CD4-positive, alpha-beta T cell (primary cell): ENCODE measurements around the gene NAGK. TPM values are rescaled to one million over a fixed set of nuclear protein-coding genes. Genes with fewer than 3 reads are reported as not detected.
A peak's percentile ranks its signal among the peaks of the same experiment; 100 is the strongest.
"Not testable (repeated sequence)": the region's sequence is repeated elsewhere in the genome, so short reads cannot be mapped to it uniquely, and the experiment has no call there.

Source experiments
- ATAC-seq: fragments of 200-7000 bp; cut with Tn5 transposase; one replicate; pipeline ENCODE4 v1.10.0; 2022; ENCODE audit warnings: mild to moderate bottlenecking; ENCODE audit not compliant: poor library complexity
- CTCF ChIA-PET: fragments of 350-600 bp; sonication (Branson Sonifier 250); formaldehyde crosslinking; loops from one replicate; lab custom pipeline; 2021; ENCODE audit warnings: antibody characterized with exemption, inconsistent platforms; lab: Charles Lee
- POLR2A ChIA-PET: fragments of 350-600 bp; sonication (Branson Sonifier 250); formaldehyde crosslinking; loops from one replicate; lab custom pipeline; 2021; ENCODE audit warnings: antibody characterized with exemption, inconsistent platforms; lab: Charles Lee
- DNase-seq, 14 experiments: peaks; one replicate each; pipeline ENCODE4 v3.0.0-alpha.2; 2013 to 2020; ENCODE audit warnings: mixed read lengths in 2 of 14
- H3K27ac ChIP-seq, 2 donors: one replicate each; pipeline versions ENCODE4 v1.5.1 to v1.7.0; 2013; ENCODE audit warnings: low read length in 2 of 2, low read depth in 1 of 2, mild to moderate bottlenecking in 1 of 2
- H3K27me3 ChIP-seq, 2 experiments: 1 replicate in 1 of 2; 2 replicates in 1 of 2; pipeline versions ENCODE4 v1.6.1 to v1.7.0; 2013; ENCODE audit warnings: low read length in 2 of 2, control low read depth in 1 of 2, mild to moderate bottlenecking in 1 of 2, moderate library complexity in 1 of 2; ENCODE audit not compliant: insufficient read depth in 2 of 2, control insufficient read depth in 1 of 2
- H3K36me3 ChIP-seq: one replicate; pipeline ENCODE4 v1.6.1; 2013; ENCODE audit warnings: low read length, control low read depth; ENCODE audit not compliant: insufficient read depth
- H3K4me1 ChIP-seq: one replicate; pipeline ENCODE4 v1.6.1; 2013; ENCODE audit warnings: low read length, control low read depth; ENCODE audit not compliant: insufficient read depth
- H3K4me3 ChIP-seq: one replicate; pipeline ENCODE4 v1.5.1; 2013; ENCODE audit warnings: mild to moderate bottlenecking, low read length, moderate library complexity
- H3K9me3 ChIP-seq, 2 experiments: 1 replicate in 1 of 2; 2 replicates in 1 of 2; pipeline versions ENCODE4 v1.6.1 to v1.7.0; 2013; ENCODE audit warnings: low read length in 2 of 2, mild to moderate bottlenecking in 2 of 2, control low read depth in 1 of 2, moderate library complexity in 1 of 2; ENCODE audit not compliant: control insufficient read depth in 1 of 2, insufficient read depth in 1 of 2
- H3K27ac Mint-ChIP-seq: one replicate; pipeline ENCODE4 v1.8.0; 2020; ENCODE audit warnings: mixed read lengths
- H3K27me3 Mint-ChIP-seq: one replicate; pipeline ENCODE4 v1.8.0; 2021; ENCODE audit warnings: mixed read lengths
- H3K36me3 Mint-ChIP-seq: one replicate; pipeline ENCODE4 v1.8.0; 2021; ENCODE audit warnings: low read depth, mixed read lengths
- H3K4me1 Mint-ChIP-seq: one replicate; pipeline ENCODE4 v1.8.0; 2021; ENCODE audit warnings: low read depth, mixed read lengths
- H3K4me3 Mint-ChIP-seq: one replicate; pipeline ENCODE4 v1.8.0; 2020; ENCODE audit warnings: mild to moderate bottlenecking, mixed read lengths
- H3K9me3 Mint-ChIP-seq: one replicate; pipeline ENCODE4 v1.8.0; 2020; ENCODE audit warnings: mixed read lengths
- intact Hi-C, 2 experiments: fragments of 100-400 bp; cut with DNase I in 1 of 2; cut with micrococcal nuclease in 1 of 2; formaldehyde crosslinking; loops; one replicate each; pipeline versions ENCODE4 v1.15.1 to v1.9.0; 2023 to 2025; cut with DNase I, micrococcal nuclease
- total RNA-seq, 174 experiments: library from RNA in 2 of 174; stranded (reverse) in 2 of 174; gene quantifications; one replicate each; pipeline ENCODE4 v1.2.3 and lab custom pipeline; 2021 to 2026
- TF ChIP-seq, protein P1 (sequence below): fragments of 200-600 bp; IDR thresholded peaks from one replicate; pipeline ENCODE4 v1.8.0; 2022; ENCODE audit warnings: antibody characterized with exemption, mild to moderate bottlenecking

Gene NAGK
- total RNA-seq, 2 experiments from 2014 or later: 62.3 to 73.3 TPM

DNA sequence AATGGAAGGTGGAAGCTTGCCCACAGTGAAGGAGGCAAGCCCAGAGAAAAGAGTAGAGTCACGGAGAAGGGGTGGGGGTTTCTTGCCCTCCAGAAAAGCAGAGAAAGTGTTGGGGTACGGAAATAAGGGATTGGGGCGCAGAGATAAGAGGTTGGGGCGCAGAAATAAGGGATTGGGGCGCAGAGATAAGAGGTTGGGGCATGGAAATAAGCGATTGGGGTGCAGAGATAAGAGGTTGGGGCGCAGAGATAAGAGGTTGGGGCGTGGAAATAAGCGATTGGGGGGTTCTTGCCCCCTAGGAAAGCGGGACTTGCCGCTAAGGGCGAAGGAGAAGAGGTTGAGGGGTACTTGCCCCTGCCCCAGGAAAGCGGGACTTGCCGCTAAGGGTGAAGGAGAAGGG lies 21.0 kb downstream of the NAGK start:
- intact Hi-C loops, H3K36me3 ChIP-seq, H3K4me3 Mint-ChIP-seq, H3K27me3 ChIP-seq, H3K9me3 ChIP-seq, DNase-seq, ATAC-seq, H3K4me3 ChIP-seq, POLR2A ChIA-PET, H3K36me3 Mint-ChIP-seq, CTCF ChIA-PET, H3K27ac ChIP-seq, H3K9me3 Mint-ChIP-seq, H3K4me1 Mint-ChIP-seq, H3K27ac Mint-ChIP-seq, H3K27me3 Mint-ChIP-seq, H3K4me1 ChIP-seq: not testable (repeated sequence)

DNA sequence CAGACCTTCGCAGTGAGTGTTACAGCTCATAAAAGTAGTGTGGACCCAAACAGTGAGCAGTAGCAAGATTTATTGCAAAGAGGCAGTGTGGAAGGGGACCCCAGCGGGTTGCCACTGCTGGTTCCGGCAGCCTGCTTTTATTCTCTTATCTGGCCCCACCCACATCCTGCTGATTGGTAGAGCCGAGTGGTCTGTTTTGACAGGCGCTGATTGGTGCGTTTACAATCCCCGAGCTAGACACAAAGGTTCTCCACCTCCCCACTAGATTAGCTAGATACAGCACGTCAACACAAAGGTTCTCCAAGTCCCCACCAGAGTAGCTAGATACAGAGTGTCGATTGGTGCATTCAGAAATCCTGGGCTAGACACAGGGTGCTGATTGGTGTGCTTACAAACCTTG lies 23.4 kb downstream of the NAGK start:
- POLR2A ChIA-PET, H3K4me3 Mint-ChIP-seq, H3K4me1 ChIP-seq, H3K27me3 Mint-ChIP-seq, H3K36me3 Mint-ChIP-seq, ATAC-seq, H3K36me3 ChIP-seq, H3K27me3 ChIP-seq, H3K4me3 ChIP-seq, H3K4me1 Mint-ChIP-seq, intact Hi-C loops, H3K27ac ChIP-seq, H3K27ac Mint-ChIP-seq, H3K9me3 ChIP-seq, H3K9me3 Mint-ChIP-seq, DNase-seq: not testable (repeated sequence)
- CTCF ChIA-PET: interaction anchor here (1.4 kb wide), 1 partner anchor 9 kb away, joined by 4 read pairs; no protein-coding TSS in a partner anchor

DNA sequence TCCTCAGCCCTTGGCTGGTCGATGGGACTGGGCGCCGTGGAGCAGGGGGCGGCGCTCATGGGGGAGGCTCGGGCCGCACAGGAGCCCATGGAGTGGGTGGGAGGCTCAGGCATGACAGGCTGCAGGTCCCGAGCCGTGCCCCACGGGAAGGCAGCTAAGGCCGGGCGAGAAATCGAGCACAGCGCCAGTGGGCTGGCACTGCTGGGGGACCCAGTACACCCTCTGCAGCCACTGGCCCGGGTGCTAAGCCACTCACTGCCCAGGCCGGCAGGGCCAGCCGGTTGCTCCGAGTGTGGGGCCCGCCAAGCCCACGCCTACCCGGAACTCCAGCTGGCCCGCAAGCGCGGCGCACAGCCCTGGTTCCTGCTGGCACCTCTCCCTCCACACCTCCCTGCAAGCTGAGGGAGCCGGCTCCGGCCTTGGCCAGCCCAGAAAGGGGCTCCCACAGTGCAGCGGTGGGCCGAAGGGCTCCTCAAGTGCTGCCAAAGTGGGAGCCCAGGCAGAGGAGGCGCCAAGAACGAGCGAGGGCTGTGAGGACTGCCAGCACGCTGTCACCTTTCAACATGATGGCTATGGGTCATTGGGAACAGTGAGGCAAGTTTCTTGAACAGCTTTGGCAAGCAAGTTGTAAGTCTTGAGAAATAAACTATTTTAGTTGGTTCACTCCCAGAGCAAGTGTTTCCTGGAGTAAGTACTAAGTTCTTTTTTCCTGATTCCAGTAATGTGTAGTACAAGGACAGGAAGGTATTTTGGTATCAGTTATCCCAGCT lies 24.2 kb downstream of the NAGK start:
- H3K36me3 ChIP-seq, H3K4me3 ChIP-seq, H3K4me1 ChIP-seq, H3K27ac ChIP-seq, intact Hi-C loops, H3K27ac Mint-ChIP-seq, H3K27me3 ChIP-seq, H3K27me3 Mint-ChIP-seq, DNase-seq, ATAC-seq, H3K4me3 Mint-ChIP-seq, H3K4me1 Mint-ChIP-seq, H3K9me3 ChIP-seq, H3K9me3 Mint-ChIP-seq, POLR2A ChIA-PET, H3K36me3 Mint-ChIP-seq: not testable (repeated sequence)
- CTCF ChIA-PET: interaction anchor here (1.4 kb wide), 1 partner anchor 8 kb away, joined by 4 read pairs; no protein-coding TSS in a partner anchor

DNA sequence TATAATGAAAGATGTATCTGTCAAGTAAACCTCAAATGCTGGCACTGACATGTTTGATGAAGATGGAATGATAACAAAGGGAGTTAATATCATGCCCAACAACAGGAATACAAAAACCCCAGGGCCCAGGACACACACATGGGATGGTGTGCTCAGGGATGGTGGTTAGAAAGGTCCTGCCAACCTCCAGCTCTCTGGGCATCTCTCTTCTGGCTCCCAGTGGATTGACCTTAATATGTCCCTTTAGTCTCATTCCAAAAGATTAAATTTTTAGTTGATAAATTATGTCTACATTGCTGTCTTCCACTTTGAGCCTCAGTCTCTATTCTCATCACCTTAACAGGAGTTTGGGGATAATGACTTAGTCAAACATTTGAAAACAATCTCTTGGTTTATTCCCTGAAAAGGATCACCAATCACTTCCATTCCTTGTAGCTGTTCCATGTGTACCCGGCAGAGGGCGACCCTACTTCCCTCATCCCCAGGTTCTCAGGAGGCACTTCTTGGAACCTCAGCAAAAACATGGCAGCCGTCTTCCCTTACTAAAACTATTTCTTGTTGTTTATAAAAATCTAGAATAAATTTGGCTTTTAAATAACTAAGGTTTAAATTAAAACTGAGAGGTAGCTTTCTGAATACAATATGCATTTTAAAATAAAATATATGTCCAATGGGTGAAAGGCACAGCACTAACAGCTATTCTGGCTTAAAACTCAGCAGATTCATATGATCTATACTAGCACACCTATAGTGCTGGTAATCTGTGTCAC lies 31.9 kb downstream of the NAGK start:
- H3K27me3 Mint-ChIP-seq: peaks cover 8% of the 10 kb centered on the region
- H3K4me3 ChIP-seq: no peak overlapping the region
- H3K27ac ChIP-seq: no peak overlapping the region
- CTCF ChIA-PET: interaction anchor here (0.7 to 1.7 kb wide), 12 partner anchors 9 to 77 kb away, joined by 3 to 9 read pairs (median 4); partner anchors contain the start of genes MPHOSPH10 and NAGK
- H3K4me3 Mint-ChIP-seq: no peak overlapping the region
- H3K4me1 ChIP-seq: no peaks in the 10 kb centered on the region
- H3K27me3 ChIP-seq: no peaks in the 10 kb centered on the region
- TF ChIP-seq, protein P1, sequence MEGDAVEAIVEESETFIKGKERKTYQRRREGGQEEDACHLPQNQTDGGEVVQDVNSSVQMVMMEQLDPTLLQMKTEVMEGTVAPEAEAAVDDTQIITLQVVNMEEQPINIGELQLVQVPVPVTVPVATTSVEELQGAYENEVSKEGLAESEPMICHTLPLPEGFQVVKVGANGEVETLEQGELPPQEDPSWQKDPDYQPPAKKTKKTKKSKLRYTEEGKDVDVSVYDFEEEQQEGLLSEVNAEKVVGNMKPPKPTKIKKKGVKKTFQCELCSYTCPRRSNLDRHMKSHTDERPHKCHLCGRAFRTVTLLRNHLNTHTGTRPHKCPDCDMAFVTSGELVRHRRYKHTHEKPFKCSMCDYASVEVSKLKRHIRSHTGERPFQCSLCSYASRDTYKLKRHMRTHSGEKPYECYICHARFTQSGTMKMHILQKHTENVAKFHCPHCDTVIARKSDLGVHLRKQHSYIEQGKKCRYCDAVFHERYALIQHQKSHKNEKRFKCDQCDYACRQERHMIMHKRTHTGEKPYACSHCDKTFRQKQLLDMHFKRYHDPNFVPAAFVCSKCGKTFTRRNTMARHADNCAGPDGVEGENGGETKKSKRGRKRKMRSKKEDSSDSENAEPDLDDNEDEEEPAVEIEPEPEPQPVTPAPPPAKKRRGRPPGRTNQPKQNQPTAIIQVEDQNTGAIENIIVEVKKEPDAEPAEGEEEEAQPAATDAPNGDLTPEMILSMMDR: peak; percentile 74
- DNase-seq: peak in 12 of 14 experiments; percentile 6 to 68 (median 32)
- H3K27ac Mint-ChIP-seq: no peak overlapping the region
- peaks cover 0 to 3% of the 10 kb centered on the region in 2 experiments for H3K9me3 ChIP-seq
- no peaks in the 10 kb centered on the region for H3K36me3 Mint-ChIP-seq
- no peaks in the 10 kb centered on the region for H3K36me3 ChIP-seq
- intact Hi-C loops: no loop called here
- no peaks in the 10 kb centered on the region for H3K9me3 Mint-ChIP-seq
- ATAC-seq: peak; percentile 70
- H3K4me1 Mint-ChIP-seq: no peaks in the 10 kb centered on the region
- POLR2A ChIA-PET: interaction anchor here (0.7 to 1.8 kb wide), 4 partner anchors 29 to 33 kb away, joined by 3 to 7 read pairs (median 4); partner anchors contain the start of genes MCEE and MPHOSPH10
